GM12874 (cell line): Measurements from ENCODE around the gene COMMD1.

Experiments
- TF ChIP-seq, protein P1 (sequence below): IDR thresholded peaks from 2 replicates; pipeline ENCODE4 v1.5.1; 2011; ENCODE audit warnings: low read depth, mild to moderate bottlenecking, control low read depth, low read length, moderate library complexity; ENCODE audit not compliant: insufficient read depth

COMMD1 gene

DNA sequence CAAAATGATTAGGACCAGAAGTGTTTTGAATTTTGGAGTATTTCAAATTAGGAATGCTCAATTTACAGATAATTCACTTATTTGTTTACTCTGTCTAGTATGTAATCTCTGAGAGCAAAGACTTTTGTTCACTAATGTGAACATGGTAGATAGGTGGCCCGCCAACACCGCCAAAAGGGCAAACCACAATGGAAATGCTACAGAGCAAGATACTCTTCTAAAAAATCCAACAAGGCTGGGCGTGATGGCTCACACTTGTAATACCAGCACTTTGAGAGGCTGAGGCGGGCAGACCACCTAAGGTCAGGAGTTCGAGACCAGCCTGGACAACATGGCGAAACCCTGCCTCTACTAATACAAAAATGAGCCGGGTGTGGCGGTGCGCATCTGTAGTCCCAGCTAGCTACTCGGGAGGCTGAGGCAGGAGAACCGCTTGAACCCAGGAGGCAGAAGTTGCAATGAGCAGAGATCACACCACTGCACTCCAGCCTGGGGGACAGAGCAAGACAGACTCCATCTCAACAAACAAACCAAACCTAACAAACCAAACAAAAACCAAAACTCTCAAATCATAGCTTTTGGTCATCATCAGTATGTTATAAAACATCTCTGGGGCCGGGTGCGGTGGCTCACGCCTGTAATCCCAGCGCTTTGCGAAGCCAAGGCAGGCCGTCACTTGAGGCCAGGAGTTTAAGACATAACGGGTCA is 19.4 kb upstream of the COMMD1 start:
- TF ChIP-seq, protein P1, sequence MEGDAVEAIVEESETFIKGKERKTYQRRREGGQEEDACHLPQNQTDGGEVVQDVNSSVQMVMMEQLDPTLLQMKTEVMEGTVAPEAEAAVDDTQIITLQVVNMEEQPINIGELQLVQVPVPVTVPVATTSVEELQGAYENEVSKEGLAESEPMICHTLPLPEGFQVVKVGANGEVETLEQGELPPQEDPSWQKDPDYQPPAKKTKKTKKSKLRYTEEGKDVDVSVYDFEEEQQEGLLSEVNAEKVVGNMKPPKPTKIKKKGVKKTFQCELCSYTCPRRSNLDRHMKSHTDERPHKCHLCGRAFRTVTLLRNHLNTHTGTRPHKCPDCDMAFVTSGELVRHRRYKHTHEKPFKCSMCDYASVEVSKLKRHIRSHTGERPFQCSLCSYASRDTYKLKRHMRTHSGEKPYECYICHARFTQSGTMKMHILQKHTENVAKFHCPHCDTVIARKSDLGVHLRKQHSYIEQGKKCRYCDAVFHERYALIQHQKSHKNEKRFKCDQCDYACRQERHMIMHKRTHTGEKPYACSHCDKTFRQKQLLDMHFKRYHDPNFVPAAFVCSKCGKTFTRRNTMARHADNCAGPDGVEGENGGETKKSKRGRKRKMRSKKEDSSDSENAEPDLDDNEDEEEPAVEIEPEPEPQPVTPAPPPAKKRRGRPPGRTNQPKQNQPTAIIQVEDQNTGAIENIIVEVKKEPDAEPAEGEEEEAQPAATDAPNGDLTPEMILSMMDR: no peak

DNA sequence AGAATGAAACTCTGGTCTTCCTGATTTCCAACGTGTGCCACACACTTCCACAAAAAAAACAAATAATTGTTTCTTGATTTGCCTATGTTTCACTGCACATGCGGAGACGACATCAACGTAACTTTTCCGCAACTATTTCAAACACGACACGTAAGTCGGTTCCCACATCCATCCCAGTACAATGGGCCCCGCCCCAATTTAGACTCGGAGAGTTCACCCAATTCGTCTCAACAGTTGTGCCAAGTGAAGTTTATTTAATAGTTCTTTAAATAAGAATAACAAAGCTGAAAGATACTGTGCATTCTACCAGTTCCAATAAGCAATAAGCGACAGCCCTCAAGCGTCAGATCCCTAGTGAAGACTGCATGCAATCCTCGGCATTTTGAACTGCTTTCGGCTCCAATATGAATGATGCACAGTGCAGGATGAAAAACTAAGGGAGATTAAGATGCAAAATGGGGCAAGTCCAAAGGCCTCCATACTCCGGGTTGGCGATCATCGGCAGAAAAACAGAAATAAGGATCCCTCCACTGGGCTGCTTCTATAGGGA is 17.7 kb upstream of the COMMD1 start:
- TF ChIP-seq, protein P1: no peak

DNA sequence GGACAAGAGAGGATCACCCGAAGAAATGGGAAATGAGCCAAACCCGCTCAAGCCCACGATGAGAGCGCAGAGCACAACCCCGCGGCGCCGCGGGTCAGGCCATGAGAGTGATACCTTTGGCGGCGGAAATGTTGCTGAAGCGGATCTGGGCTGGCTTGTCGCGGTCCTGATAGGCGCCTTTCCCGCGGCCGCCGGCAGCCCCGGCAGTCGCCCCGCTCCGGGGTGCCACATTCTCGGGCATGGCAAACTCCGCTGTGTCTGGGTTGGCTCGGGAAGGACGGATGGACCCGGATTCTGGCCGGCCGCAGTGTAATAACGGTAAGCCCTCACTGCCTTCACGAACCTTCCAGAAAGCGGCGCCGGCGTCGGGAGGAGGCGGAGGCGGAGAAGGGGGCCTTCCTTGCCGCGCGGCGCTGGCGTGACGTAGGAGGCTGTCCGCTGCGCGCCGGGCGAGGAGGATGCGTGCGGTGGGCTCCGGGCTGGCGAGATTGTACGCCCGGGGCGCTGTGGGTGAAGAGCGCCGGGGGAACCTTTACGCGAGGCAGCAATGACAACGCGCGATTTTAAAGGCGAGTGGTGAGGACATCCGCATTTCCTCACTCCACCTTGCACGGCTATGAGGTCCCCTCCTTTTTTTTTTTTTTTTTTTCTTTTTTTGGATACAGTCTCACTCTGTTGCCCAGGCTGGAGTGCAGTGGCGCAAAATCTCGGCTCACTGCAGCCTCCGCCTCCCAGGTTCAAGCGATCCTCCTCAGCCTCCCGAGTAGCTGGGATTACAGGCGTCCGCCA is 17.0 kb upstream of the COMMD1 start, which contains the start of gene CCT4:
TSS of gene CCT4 (minus strand) at position 390 of the 789 bp plus-strand sequence. CDS start at position 241, 149 bp downstream.
- TF ChIP-seq, protein P1: no peak

DNA sequence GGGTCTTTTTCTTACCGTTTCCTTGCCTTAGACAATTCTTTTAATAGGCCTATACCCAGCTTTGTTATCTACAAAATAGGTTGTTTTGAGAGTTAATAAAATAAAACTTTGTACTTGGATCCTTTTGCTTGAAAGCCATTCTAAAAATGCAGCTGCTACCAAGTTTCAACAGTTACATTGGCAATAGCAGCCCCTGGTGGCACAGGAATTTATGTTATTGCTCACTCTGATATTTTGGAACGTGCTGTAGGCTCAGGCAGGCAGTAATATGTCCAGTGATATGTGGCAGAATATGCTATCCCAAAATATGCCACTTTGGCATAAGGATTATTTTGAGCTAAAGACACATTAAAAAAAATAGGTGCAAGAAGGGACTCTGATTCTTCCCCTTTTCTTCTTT is 6.7 kb upstream of the COMMD1 start:
- TF ChIP-seq, protein P1: peak; percentile 38

DNA sequence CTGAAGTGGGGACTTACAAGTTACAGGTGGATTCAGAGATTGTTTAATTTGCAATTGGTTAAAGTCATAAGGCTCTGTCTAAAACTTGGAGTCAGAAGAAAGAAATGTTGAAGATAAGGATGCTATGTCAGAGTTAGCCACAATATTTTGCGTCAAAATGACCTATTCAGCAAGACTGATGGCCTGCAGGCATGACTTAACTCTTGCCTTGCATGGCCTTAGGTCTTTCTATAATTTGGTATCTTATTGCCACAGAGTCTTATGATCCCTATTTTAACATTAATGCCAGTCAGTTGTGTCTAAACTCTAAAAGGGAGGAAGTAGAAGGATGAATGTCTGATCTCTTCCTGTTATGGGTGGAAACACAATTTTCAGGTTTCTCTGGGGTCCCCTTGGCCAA is 5.2 kb upstream of the COMMD1 start:
- TF ChIP-seq, protein P1: no peak

DNA sequence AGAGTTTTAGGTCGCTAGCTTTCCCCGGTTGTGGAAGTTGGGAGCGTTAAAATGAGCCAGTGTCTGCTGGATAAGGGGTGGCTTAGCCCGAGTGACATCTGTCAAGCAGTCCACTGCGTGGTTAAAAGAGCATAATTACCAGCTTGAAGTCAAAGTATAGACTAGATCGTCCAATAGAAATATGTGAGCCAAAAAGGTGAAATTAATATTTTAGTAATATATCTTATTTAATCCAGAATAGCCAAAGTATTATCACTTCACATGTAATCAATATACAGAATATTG is 654 bp downstream of the COMMD1 start:
- TF ChIP-seq, protein P1: no peak

DNA sequence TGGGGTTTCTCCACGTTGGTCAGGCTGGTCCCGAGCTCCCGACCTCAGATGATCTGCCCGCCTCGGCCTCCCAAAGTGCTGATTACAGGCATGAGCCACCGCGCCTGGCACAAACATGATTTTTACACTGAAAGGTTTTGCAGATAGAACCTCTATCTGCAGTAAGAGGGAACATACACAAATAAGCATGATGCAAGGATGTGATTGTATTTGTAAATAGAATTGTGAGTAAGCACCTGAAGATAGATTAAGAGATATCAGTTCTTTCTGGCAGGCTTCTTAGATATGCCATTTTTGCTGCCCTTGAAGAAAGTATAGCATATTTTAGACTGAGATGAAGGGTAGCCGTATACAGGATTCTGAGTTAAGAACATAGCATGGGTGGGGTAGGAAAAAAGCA is 3.6 kb downstream of the COMMD1 start:
- TF ChIP-seq, protein P1: no peak
